Measurements from ENCODE around the gene GHDC. TPM values are rescaled to one million over a fixed set of nuclear protein-coding genes. Genes with fewer than 3 reads are reported as not detected.
"Not testable (repeated sequence)": the region's sequence is repeated elsewhere in the genome, so short reads cannot be mapped to it uniquely, and the experiment has no call there.

GHDC gene
- total and polyA plus RNA-seq, 9 donors: 9.2 to 40.1 (median 30.4) TPM

- no peaks in the 10 kb centered on the region for H3K9me3 ChIP-seq
- no peak for TF ChIP-seq POLR2A (IDR thresholded peaks at IDR 0.05)
- TF ChIP-seq CTCF (IDR thresholded peaks at IDR 0.05): no peak
- TF ChIP-seq EP300 (IDR thresholded peaks at IDR 0.05): no peak
- no peak overlapping the region for H3K4me3 ChIP-seq
- no peaks in the 10 kb centered on the region for H3K36me3 ChIP-seq
- H3K4me1 ChIP-seq (ENCODE audit: insufficient read depth): no peaks in the 10 kb centered on the region
- DNase-seq: no peak
- WGBS, 3 donors: 49 to 59% (median 59%) methylated on average over 3 of the region's 3 CpGs
- H3K27me3 ChIP-seq: no peaks in the 10 kb centered on the region
- no peak overlapping the region for H3K27ac ChIP-seq
- intact Hi-C loops (cut with DNase I): no loop called here
These were observed 27.8 kb upstream of the GHDC start for GRCh38 chr17:42221886-42222745.

DNA sequence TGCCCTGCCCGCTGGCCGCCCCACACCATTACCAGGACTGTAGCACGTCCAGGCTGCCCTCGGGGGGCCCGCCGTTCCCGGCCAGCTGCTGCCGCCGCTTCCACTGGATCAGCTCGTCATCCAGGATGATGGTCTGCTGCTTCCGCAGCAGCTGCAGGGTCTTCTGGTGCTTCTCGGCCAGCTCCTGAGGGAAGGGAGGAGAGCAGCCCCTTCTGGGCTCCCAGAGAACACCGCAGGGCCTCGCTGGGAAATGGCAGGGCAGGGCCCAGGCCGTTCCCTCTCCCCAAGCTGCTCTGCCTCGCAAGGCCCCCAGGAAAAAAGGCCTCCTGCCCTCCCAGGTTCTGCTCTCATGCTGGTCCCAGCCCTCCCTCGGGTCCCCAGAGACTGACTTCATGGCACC is 25.0 kb upstream of the GHDC start:
- H3K27me3 ChIP-seq; DNase-seq; intact Hi-C loops (cut with DNase I); H3K27ac ChIP-seq; H3K4me1 ChIP-seq (ENCODE audit: insufficient read depth); H3K9me3 ChIP-seq; H3K36me3 ChIP-seq; H3K4me3 ChIP-seq: not testable (repeated sequence)
- WGBS, 3 donors: no CpG with 5 or more reads among the region's 17 CpGs

- Histone ChIP-seq H3K27me3 (no peaks in the 10 kb centered on the region), H3K4me3 (no peak overlapping the region), H3K4me1 (ENCODE audit: insufficient read depth) (peaks cover 4% of the 10 kb centered on the region), H3K9me3 (no peaks in the 10 kb centered on the region), H3K27ac (peak overlapping the region in 1 of 2 donors; percentile 2), H3K36me3 (no peaks in the 10 kb centered on the region)
- TF ChIP-seq EP300 (IDR thresholded peaks at IDR 0.05): no peak
- TF ChIP-seq CTCF (IDR thresholded peaks at IDR 0.05): no peak
- TF ChIP-seq POLR2A (IDR thresholded peaks at IDR 0.05): no peak
- WGBS, 3 donors: 68 to 77% (median 71%) methylated on average over 2 of the region's 2 CpGs
- DNase-seq: no peak
- intact Hi-C loops (cut with DNase I): no loop called here
These were observed 19.9 kb upstream of the GHDC start for GRCh38 chr17:42214156-42214555.

GRCh38 chr17:42212382-42212781 is 18.1 kb upstream of the GHDC start:
- peak overlapping the region; percentile 31 to 78 for H3K27ac ChIP-seq
- WGBS, 3 donors: 9 to 30% (median 9%) methylated on average over 7 of the region's 7 CpGs
- TF ChIP-seq CTCF (IDR thresholded peaks at IDR 0.05): no peak
- no peak for TF ChIP-seq POLR2A (IDR thresholded peaks at IDR 0.05)
- intact Hi-C loops (cut with DNase I): no loop called here
- no peaks in the 10 kb centered on the region for H3K9me3 ChIP-seq
- no peaks in the 10 kb centered on the region for H3K36me3 ChIP-seq
- DNase-seq: peak in 3 of 5 donors; percentile 53 to 63 (median 60)
- peaks cover 4% of the 10 kb centered on the region for H3K4me1 ChIP-seq (ENCODE audit: insufficient read depth)
- no peaks in the 10 kb centered on the region for H3K27me3 ChIP-seq
- no peak overlapping the region for H3K4me3 ChIP-seq

GRCh38 chr17:42211921-42212341 is 17.6 kb upstream of the GHDC start:
- intact Hi-C loops (cut with DNase I); H3K36me3 ChIP-seq; H3K9me3 ChIP-seq; H3K4me3 ChIP-seq; H3K27me3 ChIP-seq; H3K4me1 ChIP-seq (ENCODE audit: insufficient read depth): not testable (repeated sequence)
- 11 to 19% (median 11%) methylated on average over 9 of the region's 9 CpGs for WGBS, 3 donors
- peak overlapping the region; percentile 20 to 78 for H3K27ac ChIP-seq
- peak; percentile 88 to 93 (median 91) for DNase-seq
